Endothelial cell of umbilical vein (primary cell): ENCODE data around the gene KLB. TPM values are rescaled to one million over a fixed set of nuclear protein-coding genes. Genes with fewer than 3 reads are reported as not detected.
A peak's percentile ranks its signal among the peaks of the same experiment; 100 is the strongest.

Source experiments
- BruUV-seq: library from RNA; stranded (reverse); fragments of 400-500 nt; replicated peaks from 2 replicates; lab custom pipeline; 2021; lab: Mats Ljungman, UMichigan
- CTCF ChIA-PET: fragments of 300-600, 350-600 bp; sonication (Branson Sonifier 250); formaldehyde crosslinking; loops from one replicate; lab custom pipeline; 2021; ENCODE audit warnings: antibody characterized with exemption, inconsistent platforms; lab: Charles Lee
- POLR2A ChIA-PET: fragments of 300-600, 350-600 bp; sonication (Branson Sonifier 250); formaldehyde crosslinking; loops from one replicate; lab custom pipeline; 2021; ENCODE audit warnings: antibody characterized with exemption, inconsistent platforms; lab: Charles Lee
- DNase-seq: peaks from one replicate; pipeline ENCODE4 v3.0.0-alpha.2; 2011; ENCODE audit warnings: low read depth, low spot score
- FAIRE-seq: peaks from 2 replicates; lab custom pipeline; 2011; peaks lifted over from hg19 to GRCh38; lab: Jason Lieb, UNC
- H2AFZ ChIP-seq: 2 replicates; pipeline ENCODE4 v1.6.0; 2012; ENCODE audit warnings: low read depth, low read length, control low read depth, inconsistent platforms
- H3K27ac ChIP-seq: 2 replicates; pipeline ENCODE4 v1.5.1; 2011; ENCODE audit warnings: low read depth, mild to moderate bottlenecking, control low read depth, low read length, moderate library complexity; ENCODE audit not compliant: insufficient read depth
- H3K27me3 ChIP-seq, 2 experiments: 2 replicates each; pipeline versions ENCODE4 v1.6.0 to v1.6.1; 2011; ENCODE audit warnings: low read length in 2 of 2, mixed read lengths in 1 of 2; ENCODE audit not compliant: control insufficient read depth in 2 of 2, insufficient read depth in 2 of 2
- H3K36me3 ChIP-seq, 2 experiments: 2 replicates in 1 of 2; 3 replicates in 1 of 2; pipeline ENCODE4 v1.5.1; 2011; ENCODE audit warnings: low read length in 2 of 2, mild to moderate bottlenecking in 1 of 2, moderate library complexity in 1 of 2; ENCODE audit not compliant: control insufficient read depth in 2 of 2, insufficient read depth in 2 of 2; ENCODE audit errors: extremely low read depth in 1 of 2
- H3K4me1 ChIP-seq: 3 replicates; pipeline ENCODE4 v1.5.1; 2011; ENCODE audit warnings: mild to moderate bottlenecking, low read length; ENCODE audit not compliant: control insufficient read depth, insufficient read depth; ENCODE audit errors: extremely low read depth
- H3K4me2 ChIP-seq: 2 replicates; pipeline ENCODE4 v1.6.1; 2011; ENCODE audit warnings: low read length, control low read depth, mixed read lengths; ENCODE audit not compliant: insufficient read depth
- H3K4me3 ChIP-seq, 3 experiments: fragments of 200-600 bp in 1 of 3; sonication (generic), shearing (Covaris generic) in 1 of 3; replicated peaks in 1 of 3; 2 replicates each; pipeline ENCODE4 v1.5.1; 2011 to 2016; ENCODE audit warnings: control low read depth in 3 of 3, low read length in 3 of 3, mild to moderate bottlenecking in 2 of 3, inconsistent platforms in 1 of 3, low read depth in 1 of 3, moderate library complexity in 1 of 3; ENCODE audit not compliant: insufficient read depth in 1 of 3
- H3K79me2 ChIP-seq: 2 replicates; pipeline ENCODE4 v1.6.0; 2012; ENCODE audit warnings: low read length, inconsistent platforms; ENCODE audit not compliant: control insufficient read depth, insufficient read depth
- H3K9ac ChIP-seq: replicated peaks from 2 replicates; pipeline ENCODE3; 2011; ENCODE audit warnings: low read length, control low read depth; ENCODE audit not compliant: insufficient read depth; ENCODE audit errors: extremely low read depth
- H3K9me1 ChIP-seq: replicated peaks from 3 replicates; pipeline ENCODE4 v1.6.0; 2011; ENCODE audit warnings: mild to moderate bottlenecking, low read length; ENCODE audit not compliant: control insufficient read depth, insufficient read depth; ENCODE audit errors: extremely low read depth
- H3K9me3 ChIP-seq: replicated peaks from 2 replicates; pipeline ENCODE4 v1.5.1; 2012; ENCODE audit warnings: low read length, inconsistent platforms; ENCODE audit not compliant: control insufficient read depth, insufficient read depth
- H4K20me1 ChIP-seq: replicated peaks from 2 replicates; pipeline ENCODE3; 2011; ENCODE audit warnings: mild to moderate bottlenecking, low read length; ENCODE audit not compliant: control insufficient read depth, insufficient read depth; ENCODE audit errors: extremely low read depth
- CTCF ChIP-seq, 2 donors: IDR thresholded peaks; 1 replicate in 1 of 2; 2 replicates in 1 of 2; pipeline ENCODE4 v1.5.1; 2011; ENCODE audit warnings: low read length in 2 of 2, mild to moderate bottlenecking in 2 of 2, moderate library complexity in 2 of 2, control low read depth in 1 of 2, inconsistent platforms in 1 of 2, low read depth in 1 of 2; ENCODE audit not compliant: insufficient read depth in 1 of 2; ENCODE audit errors: extremely low read depth in 1 of 2
- EZH2 ChIP-seq: IDR thresholded peaks from 2 replicates; pipeline ENCODE4 v1.6.1; 2012; ENCODE audit warnings: borderline replicate concordance, low read depth, mild to moderate bottlenecking, moderate library complexity, low read length, inconsistent platforms; ENCODE audit not compliant: severe bottlenecking
- FOS ChIP-seq: IDR thresholded peaks from 2 replicates; pipeline ENCODE4 v1.6.1; 2011; ENCODE audit warnings: mild to moderate bottlenecking, low read length, moderate library complexity, borderline replicate concordance; ENCODE audit not compliant: insufficient read depth
- GATA2 ChIP-seq: IDR thresholded peaks from 2 replicates; pipeline ENCODE4 v1.7.0; 2011; ENCODE audit warnings: low read depth, mild to moderate bottlenecking, moderate library complexity, mixed read lengths, low read length; ENCODE audit not compliant: insufficient read length, insufficient read depth
- JUN ChIP-seq: IDR thresholded peaks from 2 replicates; pipeline ENCODE4 v1.6.1; 2011; ENCODE audit warnings: borderline replicate concordance, low read depth; ENCODE audit not compliant: insufficient read length, insufficient read depth
- POLR2A ChIP-seq: IDR thresholded peaks from 2 replicates; pipeline ENCODE4 v1.6.1; 2012; ENCODE audit warnings: low read depth, mild to moderate bottlenecking, control low read depth, low read length
- POLR2AphosphoS5 ChIP-seq: IDR thresholded peaks from 2 replicates; pipeline ENCODE4 v1.6.1; 2012; ENCODE audit warnings: low read depth, mild to moderate bottlenecking, control low read depth, low read length, moderate library complexity; ENCODE audit not compliant: insufficient read depth
- dilution Hi-C: fragments of 300-500 bp; cut with MboI; formaldehyde crosslinking; loops from one replicate; pipeline ENCODE4 v1.15.0; 2019; ENCODE audit warnings: low sequenced_read_pairs; ENCODE audit not compliant: extremely low pct_ligation_motif_present
- intact Hi-C: fragments of 100-400 bp; cut with micrococcal nuclease; formaldehyde crosslinking; loops from one replicate; pipeline ENCODE4 v1.10.0; 2022
- polyA plus RNA-seq, 4 experiments: library from polyadenylated mRNA; depleted of rRNA in 3 of 4; stranded (reverse) in 3 of 4; unstranded in 1 of 4; fragments of >200 nt; gene quantifications; 2 replicates each; pipeline versions ENCODE4 v1.2.1 to v1.2.3, GENCODE V29; 2011 to 2012; ENCODE audit warnings: missing spikeins in 1 of 4
- total RNA-seq: library from RNA; stranded (reverse); gene quantifications from 2 replicates; pipeline ENCODE4 v1.2.3, GENCODE V29; 2021

The KLB gene
- total and polyA plus RNA-seq, 2 donors (not counting 3 experiments of a cell fraction or from before 2014, with no cell fraction given) = 0.01 TPM; not detected in 1

- H4K20me1 ChIP-seq = no peaks in the 10 kb centered on the region
- H3K4me2 ChIP-seq = peak overlapping the region; percentile 22
- CTCF ChIA-PET = no interaction called here
- intact Hi-C loops (no loop called here), dilution Hi-C loops (no loop called here)
- DNase-seq = peak; percentile 54
- no peak overlapping the region for H3K9ac ChIP-seq
- POLR2A ChIA-PET = no interaction called here
- TF ChIP-seq JUN (peak; percentile 89), EZH2 (no peak), POLR2A (no peak), FOS (no peak)
- BruUV-seq = no TSS peak
- no peaks in the 10 kb centered on the region for H3K79me2 ChIP-seq
- H3K9me1 ChIP-seq = no peaks in the 10 kb centered on the region
- H3K4me3 ChIP-seq = no peak overlapping the region
- no peaks in the 10 kb centered on the region for H3K36me3 ChIP-seq
- H3K4me1 ChIP-seq = peaks cover 4% of the 10 kb centered on the region
- H3K27me3 ChIP-seq = no peaks in the 10 kb centered on the region
- H3K27ac ChIP-seq = peak overlapping the region; percentile 42
- peak; percentile 12 for FAIRE-seq
- H3K9me3 ChIP-seq = no peaks in the 10 kb centered on the region
- H2AFZ ChIP-seq = peak overlapping the region; percentile 95
Observed at GRCh38 chr4:39464886-39465501, 58.3 kb downstream of the KLB start.

GRCh38 chr4:39466747-39467146 lies 60.0 kb downstream of the KLB start:
- Histone ChIP-seq H2AFZ (no peak overlapping the region), H3K36me3 (no peaks in the 10 kb centered on the region), H4K20me1 (no peaks in the 10 kb centered on the region), H3K4me1 (peaks cover 3% of the 10 kb centered on the region), H3K9ac (no peak overlapping the region), H3K4me3 (no peak overlapping the region), H3K9me1 (no peaks in the 10 kb centered on the region), H3K9me3 (no peaks in the 10 kb centered on the region), H3K27me3 (no peaks in the 10 kb centered on the region), H3K4me2 (no peak overlapping the region), H3K27ac (no peak overlapping the region), H3K79me2 (no peaks in the 10 kb centered on the region)
- BruUV-seq = no TSS peak
- FAIRE-seq (no peak), DNase-seq (no peak)
- dilution Hi-C loops (no loop called here), intact Hi-C loops (no loop called here)
- no peak for TF ChIP-seq GATA2
- TF ChIP-seq CTCF (IDR thresholded peaks at IDR 0.05; ENCODE audit: extremely low read depth in 1 of 2, insufficient read depth in 1 of 2, low read depth in 1 of 2, low read length in 2 of 2) = no peak
- no peak for TF ChIP-seq JUN
- TF ChIP-seq POLR2AphosphoS5 = no peak
- POLR2A ChIA-PET = no interaction called here
- CTCF ChIA-PET = no interaction called here
